RWPE1 (cell line): ENCODE measurements around the gene MMRN2.

Experiments used
- CTCF ChIA-PET: fragments of 350-600 bp; sonication (Branson Sonifier 250); formaldehyde crosslinking; extraction: SDS; loops from one replicate; lab custom pipeline; 2021; lab: Yijun Ruan, JAX
- POLR2A ChIA-PET: fragments of 400-600 bp; formaldehyde crosslinking; extraction: SDS; loops from one replicate; lab custom pipeline; 2020; ENCODE audit warnings: antibody characterized with exemption; ENCODE audit not compliant: low non-redundant PET; lab: Yijun Ruan, JAX
- DNase-seq: peaks from one replicate; pipeline ENCODE4 v3.0.0; 2012; ENCODE audit warnings: low spot score
- H3K27ac ChIP-seq: fragments of 450-650 bp; 2 replicates; pipeline ENCODE4 v1.5.1; 2017
- TF ChIP-seq, protein P1 (sequence below): fragments of 450-650 bp; conservative IDR thresholded peaks from 2 replicates; pipeline ENCODE4 v1.5.1; 2017; ENCODE audit warnings: low read depth, mild to moderate bottlenecking

The MMRN2 gene

GRCh38 chr10:86961481-86962091 is 4.2 kb upstream of the MMRN2 start:
- ChIA-PET POLR2A (no interaction called here), CTCF (interaction anchor here (0.6 to 1.8 kb wide), 3 partner anchors 21 to 277 kb away, joined by 3 to 18 read pairs (median 3); no protein-coding TSS in a partner anchor)
- TF ChIP-seq, protein P1, sequence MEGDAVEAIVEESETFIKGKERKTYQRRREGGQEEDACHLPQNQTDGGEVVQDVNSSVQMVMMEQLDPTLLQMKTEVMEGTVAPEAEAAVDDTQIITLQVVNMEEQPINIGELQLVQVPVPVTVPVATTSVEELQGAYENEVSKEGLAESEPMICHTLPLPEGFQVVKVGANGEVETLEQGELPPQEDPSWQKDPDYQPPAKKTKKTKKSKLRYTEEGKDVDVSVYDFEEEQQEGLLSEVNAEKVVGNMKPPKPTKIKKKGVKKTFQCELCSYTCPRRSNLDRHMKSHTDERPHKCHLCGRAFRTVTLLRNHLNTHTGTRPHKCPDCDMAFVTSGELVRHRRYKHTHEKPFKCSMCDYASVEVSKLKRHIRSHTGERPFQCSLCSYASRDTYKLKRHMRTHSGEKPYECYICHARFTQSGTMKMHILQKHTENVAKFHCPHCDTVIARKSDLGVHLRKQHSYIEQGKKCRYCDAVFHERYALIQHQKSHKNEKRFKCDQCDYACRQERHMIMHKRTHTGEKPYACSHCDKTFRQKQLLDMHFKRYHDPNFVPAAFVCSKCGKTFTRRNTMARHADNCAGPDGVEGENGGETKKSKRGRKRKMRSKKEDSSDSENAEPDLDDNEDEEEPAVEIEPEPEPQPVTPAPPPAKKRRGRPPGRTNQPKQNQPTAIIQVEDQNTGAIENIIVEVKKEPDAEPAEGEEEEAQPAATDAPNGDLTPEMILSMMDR, result no peak
- H3K27ac ChIP-seq, result peak overlapping the region; percentile 83
- no peak for DNase-seq

DNA sequence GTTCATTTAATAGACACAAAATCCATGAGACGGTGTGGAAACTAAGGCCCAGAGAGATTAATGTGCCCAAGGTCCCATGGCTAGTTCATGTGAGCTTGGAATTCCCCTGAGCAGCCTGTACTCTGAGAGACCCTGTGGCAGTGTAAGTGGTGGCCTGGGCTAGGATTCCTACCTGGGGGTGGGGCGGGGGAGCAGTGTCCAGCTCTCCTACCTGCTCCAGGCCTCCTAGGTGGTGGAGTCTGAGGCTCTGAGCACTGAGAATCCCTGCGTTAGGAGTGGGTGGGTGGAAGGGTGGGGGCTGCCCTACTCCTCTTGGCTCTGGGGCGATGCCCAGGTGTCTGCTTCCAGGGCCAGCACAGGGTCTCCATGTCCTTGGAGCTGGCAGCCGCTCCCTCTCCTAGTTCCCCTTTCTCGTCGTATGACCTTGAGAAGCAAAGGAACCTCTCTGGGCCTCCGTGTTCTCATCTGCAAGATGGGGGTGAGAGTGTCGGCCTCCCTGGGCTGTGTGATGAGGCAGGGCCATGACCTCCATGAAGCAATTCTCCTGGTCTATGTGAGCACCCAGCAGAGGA is 3.5 kb upstream of the MMRN2 start:
- H3K27ac ChIP-seq, result peak overlapping the region; percentile 83
- DNase-seq, result no peak
- TF ChIP-seq, protein P1, result no peak
- CTCF ChIA-PET, result interaction anchor here (0.6 to 2.7 kb wide), 10 partner anchors 9 to 573 kb away, joined by 3 to 23 read pairs (median 6); partner anchors contain the start of gene ADIRF
- POLR2A ChIA-PET, result interaction anchor here (0.9 to 1.2 kb wide), 4 partner anchors 9 to 251 kb away, joined by 3 to 8 read pairs (median 4); partner anchors contain the start of gene BMPR1A

DNA sequence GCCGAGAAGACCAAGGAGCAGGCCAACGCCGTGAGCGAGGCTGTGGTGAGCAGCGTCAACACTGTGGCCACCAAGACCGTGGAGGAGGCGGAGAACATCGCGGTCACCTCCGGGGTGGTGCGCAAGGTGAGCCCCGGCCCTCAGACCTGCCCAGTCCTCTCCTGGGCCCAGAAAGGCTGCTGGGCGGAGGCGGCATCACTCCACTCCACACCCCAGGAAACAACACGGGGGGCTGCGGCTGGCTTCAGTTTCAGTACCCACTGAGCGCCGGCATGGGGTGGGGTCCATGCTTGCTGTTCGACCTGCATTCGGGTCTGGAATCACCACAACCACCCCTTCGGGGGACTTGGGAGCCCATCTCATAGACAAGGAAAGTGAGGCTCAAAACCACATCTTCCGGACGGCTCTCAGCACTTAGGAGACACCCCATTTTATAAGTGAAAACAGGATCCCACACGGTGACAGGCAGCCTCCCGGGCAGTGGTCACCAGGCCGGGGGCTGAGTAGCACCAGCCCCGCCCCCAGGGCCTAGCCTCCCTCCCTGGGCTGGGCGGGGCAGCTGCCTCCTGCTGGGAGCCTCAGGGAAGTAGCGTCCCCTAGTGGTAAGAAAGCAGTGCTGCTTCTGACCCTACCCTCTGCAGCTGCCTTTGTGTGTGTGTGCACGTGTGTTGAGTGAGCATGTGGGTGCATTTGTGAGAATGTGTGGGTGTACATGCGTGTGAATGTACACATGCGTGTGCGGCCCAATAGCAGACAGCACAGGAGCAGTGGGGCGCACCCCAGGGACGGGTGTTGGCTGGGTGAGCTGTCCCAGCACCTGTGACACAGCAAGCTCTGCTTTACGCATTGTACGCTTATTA is 2.8 kb upstream of the MMRN2 start:
- ChIA-PET CTCF (interaction anchor here (0.5 to 2.7 kb wide), 17 partner anchors 10 to 1018 kb away, joined by 3 to 23 read pairs (median 5); partner anchors contain the start of gene ADIRF), POLR2A (interaction anchor here (0.9 to 1.2 kb wide), 4 partner anchors 10 to 250 kb away, joined by 3 to 8 read pairs (median 4); partner anchors contain the start of gene BMPR1A)
- peak; percentile 68 for DNase-seq
- TF ChIP-seq, protein P1, result peak; percentile 67; the same call in 1 of the 2 replicates
- peak overlapping the region; percentile 83 for H3K27ac ChIP-seq

GRCh38 chr10:86959737-86960002 is 2.3 kb upstream of the MMRN2 start:
- H3K27ac ChIP-seq, result peak overlapping the region; percentile 83
- POLR2A ChIA-PET, result interaction anchor here (1.2 to 1.7 kb wide), 2 partner anchors 9 to 10 kb away, joined by 3 to 18 read pairs; partner anchors contain the start of gene ADIRF
- DNase-seq, result no peak
- CTCF ChIA-PET, result interaction anchor here (0.5 to 2.7 kb wide), 9 partner anchors 7 to 1017 kb away, joined by 3 to 23 read pairs (median 7); partner anchors contain the start of gene ADIRF
- TF ChIP-seq, protein P1, result no peak

GRCh38 chr10:86958901-86959736 is 1.7 kb upstream of the MMRN2 start:
- TF ChIP-seq, protein P1, result no peak
- ChIA-PET CTCF (interaction anchor here (0.5 to 2.7 kb wide), 7 partner anchors 8 to 1017 kb away, joined by 3 to 23 read pairs (median 7); partner anchors contain the start of gene ADIRF), POLR2A (interaction anchor here (0.7 to 1.7 kb wide), 4 partner anchors 10 to 202 kb away, joined by 3 to 18 read pairs (median 4); partner anchors contain the start of gene ADIRF)
- DNase-seq, result peak; percentile 94
- peak overlapping the region; percentile 83 for H3K27ac ChIP-seq
